ENCODE measurements around the gene IFNA8.
"Not testable (repeated sequence)": the region's sequence is repeated elsewhere in the genome, so short reads cannot be mapped to it uniquely, and the experiment has no call there.

Gene IFNA8

DNA sequence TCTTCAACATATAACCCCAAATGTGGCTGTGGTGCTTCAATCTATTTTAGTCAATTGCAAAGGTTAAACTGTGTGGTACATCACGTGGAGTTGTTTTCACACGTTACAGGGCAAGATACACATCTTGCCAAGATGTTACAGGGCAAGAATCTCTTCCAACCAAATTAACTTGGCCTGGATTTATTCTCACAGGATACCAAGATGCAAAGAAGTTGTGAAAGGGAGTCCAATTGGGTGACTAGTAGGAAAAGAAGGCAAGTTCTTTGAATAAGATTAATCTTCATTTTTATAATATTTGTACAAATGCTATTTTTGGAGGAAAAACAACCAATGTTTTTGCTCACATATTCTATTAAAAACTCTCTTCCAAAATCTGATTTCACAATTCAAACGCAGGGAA is 4.8 kb upstream of the IFNA8 start:
- no peak for TF ChIP-seq GATA1 (IDR thresholded peaks at IDR 0.05; ENCODE audit: low read depth, low read length)
- no peak for TF ChIP-seq POLR2A (IDR thresholded peaks at IDR 0.05; ENCODE audit: low read length)

DNA sequence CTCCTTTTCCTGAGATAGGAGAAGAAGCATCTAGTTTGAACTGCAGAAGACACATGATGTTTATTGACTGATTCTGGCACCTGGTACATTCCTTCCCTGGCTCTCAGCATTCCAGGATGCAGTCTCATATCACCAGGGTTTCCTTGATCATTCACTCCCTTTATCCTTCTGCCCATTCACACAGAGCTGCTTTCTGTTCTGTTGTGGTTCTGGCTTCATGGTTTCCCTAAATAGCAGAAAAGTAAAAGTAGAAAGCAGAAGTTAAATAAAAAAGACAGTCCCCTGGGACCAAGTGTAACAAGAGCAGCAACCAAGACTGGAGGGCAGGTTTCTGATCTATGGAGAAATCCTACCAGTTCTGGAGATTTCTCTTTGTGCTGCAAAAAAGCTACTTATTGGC is 3.2 kb downstream of the IFNA8 start:
- no peak for DNase-seq
- TF ChIP-seq POLR2A (IDR thresholded peaks at IDR 0.05; ENCODE audit: low read length), result no peak
- TF ChIP-seq GATA1 (IDR thresholded peaks at IDR 0.05; ENCODE audit: low read depth, low read length), result no peak

More for the DNA sequence above, 4.8 kb upstream of the IFNA8 start:
- no peak for DNase-seq

DNA sequence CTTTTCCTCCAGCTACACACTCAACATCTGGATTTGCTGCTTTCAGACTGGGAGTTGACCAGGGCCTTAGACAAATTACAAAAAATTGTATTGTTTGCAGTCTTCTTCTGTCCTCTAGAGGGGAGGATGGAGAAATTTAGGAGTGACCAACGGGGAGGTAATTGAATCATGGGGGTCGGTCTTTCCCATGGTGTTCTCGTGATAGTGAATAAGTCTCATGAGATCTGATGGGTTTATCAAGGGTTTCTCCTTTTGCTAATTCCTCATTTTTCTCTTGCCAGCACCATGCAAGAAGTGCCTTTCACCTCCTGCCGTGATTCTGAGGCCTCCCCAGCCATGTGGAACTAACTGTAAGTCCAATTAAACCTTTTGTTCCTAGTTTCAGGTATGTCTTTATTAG is 4.2 kb downstream of the IFNA8 start:
- TF ChIP-seq GATA1 (IDR thresholded peaks at IDR 0.05; ENCODE audit: low read depth, low read length) (no peak), POLR2A (IDR thresholded peaks at IDR 0.05; ENCODE audit: low read length) (no peak)
- DNase-seq, result no peak

DNA sequence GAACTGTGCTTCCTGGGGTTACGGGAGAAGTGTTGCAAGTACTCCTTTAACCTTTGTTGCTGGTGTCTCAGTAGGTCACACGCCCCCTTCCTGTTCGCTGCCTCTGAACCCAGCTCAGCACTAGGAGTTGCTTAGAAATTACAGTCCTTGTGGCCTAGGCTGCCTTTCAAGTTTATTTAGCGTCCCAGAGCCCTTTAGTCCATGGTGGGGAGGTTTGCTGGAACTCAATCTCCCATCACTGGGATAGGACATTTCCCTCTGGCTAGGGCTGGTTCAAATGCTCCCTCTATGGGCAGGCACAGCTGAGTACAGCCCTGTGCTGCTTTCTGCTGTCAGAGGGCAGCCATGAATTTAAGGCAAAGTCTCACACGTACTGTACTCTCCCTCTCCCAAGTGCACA is 4.7 kb downstream of the IFNA8 start:
- DNase-seq, result no peak

DNA sequence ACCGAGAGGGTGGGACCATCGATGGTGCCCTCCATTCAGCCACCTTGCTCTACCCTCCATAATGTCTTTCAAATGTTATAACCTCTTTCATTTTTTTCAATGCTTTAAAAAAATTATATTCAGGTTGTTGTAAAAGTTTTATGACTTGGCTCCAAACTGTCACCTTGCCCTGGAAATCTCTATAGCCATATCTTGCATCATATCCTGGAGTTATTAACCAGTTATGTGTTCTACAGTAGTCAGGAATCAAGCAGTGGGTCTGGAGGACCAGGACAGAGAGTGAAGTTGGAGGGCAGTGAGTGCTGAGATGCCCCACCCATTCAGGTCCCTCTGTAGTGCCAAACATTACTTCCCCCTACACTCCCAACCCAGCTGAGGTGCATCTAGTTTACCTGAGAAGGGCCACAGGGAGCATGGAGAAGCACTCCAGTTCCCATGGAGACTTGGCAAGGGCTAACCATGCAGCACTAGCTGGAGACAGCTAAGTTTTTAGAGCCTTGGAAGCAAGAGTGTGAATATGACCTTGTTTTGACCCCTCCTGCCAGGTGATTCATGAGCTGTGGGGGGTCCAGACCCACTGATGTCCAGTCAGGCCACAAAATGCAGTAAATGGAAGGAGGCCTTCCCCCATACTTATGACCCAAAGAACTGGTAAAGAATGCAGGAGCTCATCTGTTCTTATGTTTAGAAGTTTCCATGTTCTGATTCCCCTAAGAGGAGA is 5.5 kb downstream of the IFNA8 start:
- DNase-seq, result no peak
- TF ChIP-seq GATA1 (IDR thresholded peaks at IDR 0.05; ENCODE audit: low read depth, low read length) (no peak), POLR2A (IDR thresholded peaks at IDR 0.05; ENCODE audit: low read length) (no peak)

More for the DNA sequence above, 4.7 kb downstream of the IFNA8 start:
- no peak for TF ChIP-seq GATA1 (IDR thresholded peaks at IDR 0.05; ENCODE audit: low read depth, low read length)
- no peak for TF ChIP-seq POLR2A (IDR thresholded peaks at IDR 0.05; ENCODE audit: low read length)

DNA sequence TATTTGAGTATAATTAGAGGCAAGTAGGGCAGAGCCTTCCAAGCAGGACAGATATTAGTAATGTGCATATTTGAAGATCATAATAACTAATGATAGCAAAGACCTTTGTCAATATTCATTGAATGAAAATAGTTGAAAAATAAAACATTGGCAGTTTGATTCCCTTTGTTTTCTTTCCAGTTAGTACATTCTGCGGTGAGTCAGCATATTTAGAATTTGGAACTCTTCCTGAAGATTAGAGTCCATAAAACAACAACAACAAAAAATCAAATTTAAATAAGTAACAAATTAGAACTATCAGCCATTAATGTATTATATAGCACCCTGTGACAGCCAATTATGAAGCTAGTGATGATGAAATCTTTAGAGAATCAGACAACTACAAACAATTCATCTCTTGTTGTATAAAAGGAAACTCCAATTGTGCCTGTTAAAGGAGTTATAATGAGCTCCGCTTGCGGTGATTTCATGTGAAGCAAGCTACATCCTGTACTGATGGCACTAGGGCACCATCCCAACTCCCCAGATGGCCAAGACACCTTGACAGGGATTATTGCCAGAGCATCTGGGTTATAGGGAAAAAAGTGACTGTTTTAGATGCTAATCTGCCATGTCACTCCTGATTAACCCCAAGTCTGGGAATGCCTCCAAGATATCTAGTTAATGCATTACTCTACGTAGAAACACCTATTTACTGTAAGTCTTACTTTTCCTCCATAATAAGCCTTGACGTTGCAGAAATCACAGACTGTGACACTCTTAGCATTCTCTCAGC is 6.8 kb downstream of the IFNA8 start:
- DNase-seq, result no peak
- TF ChIP-seq POLR2A (IDR thresholded peaks at IDR 0.05; ENCODE audit: low read length), result no peak
- TF ChIP-seq GATA1 (IDR thresholded peaks at IDR 0.05; ENCODE audit: low read depth, low read length), result no peak

DNA sequence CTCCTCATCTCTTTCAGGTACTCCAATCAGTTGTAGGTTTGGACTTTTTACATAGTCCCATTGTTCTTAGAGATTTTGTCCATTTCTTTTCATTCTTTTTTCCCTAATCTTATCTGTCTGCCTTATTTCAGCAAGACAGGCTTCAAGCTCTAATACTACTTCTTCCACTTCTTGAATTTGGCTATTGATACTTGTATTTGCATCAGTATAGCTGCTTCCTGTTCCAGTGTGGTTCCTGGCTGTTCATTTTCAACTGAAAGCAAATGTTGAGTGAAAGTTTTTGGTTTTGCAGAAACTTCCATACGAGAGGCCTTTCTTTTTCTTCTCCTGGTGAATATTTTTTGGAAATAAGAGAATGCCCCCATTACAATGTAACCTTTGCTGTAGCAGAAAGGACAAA is 19.3 kb downstream of the IFNA8 start:
- TF ChIP-seq POLR2A (IDR thresholded peaks at IDR 0.05; ENCODE audit: low read length) (no peak), GATA1 (IDR thresholded peaks at IDR 0.05; ENCODE audit: low read depth, low read length) (no peak)
- no peak for DNase-seq

DNA sequence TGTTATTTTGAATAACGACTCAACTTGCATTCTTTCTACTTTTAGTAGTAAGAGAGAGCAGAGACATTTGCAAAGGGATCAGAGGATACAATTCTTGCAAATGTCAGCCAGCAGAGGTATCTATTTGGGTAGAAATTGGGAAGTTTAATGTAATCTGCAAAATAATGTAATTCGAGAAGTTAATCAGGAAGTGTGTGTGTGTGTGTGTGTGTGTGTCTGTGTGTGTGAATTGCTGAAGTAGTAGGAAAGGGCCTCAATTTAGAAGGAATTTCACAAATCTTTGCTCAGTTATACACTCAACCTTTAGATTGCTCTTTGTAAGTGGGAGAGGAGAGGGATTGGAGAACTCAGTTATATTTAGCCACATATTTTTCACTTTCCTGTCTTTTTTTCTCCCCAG is 20.3 kb downstream of the IFNA8 start:
- no peak for DNase-seq
- TF ChIP-seq GATA1 (IDR thresholded peaks at IDR 0.05; ENCODE audit: low read depth, low read length) (no peak), POLR2A (IDR thresholded peaks at IDR 0.05; ENCODE audit: low read length) (no peak)

DNA sequence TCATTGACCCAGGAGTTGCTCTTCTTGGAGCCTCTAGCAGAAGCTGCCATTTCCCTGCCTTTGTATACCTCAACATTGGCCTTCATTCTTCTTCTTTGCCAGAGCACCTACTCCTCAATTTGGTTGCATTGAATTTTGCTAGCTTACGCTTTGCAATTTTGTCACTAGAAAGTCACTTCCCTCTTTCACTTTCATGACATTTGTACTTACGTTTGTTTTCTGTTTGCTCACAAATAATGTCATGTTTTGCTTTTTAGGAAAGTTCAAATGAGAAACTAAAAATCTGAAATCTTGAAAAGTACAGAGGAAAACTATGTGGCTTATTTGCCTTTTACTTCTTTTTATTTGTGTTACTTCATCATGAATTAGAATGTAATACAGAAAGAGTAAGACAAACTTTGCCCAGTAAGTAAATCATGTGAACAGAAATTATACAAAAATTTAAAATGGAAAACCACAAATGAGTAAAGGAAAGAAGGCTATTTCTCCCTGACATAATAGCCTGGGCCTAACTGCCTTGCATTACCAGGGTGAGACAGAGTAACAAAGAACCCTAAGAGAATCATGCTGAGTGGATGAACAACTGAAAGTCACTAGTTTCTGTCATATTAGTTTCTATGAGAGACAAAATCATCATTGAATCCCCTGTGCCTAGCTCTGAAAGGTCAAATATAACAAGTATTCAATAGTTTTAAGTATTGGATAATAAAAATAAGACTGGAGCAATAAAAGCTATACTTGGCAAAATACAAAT is 23.9 kb downstream of the IFNA8 start:
- DNase-seq, result no peak
- TF ChIP-seq GATA1 (IDR thresholded peaks at IDR 0.05; ENCODE audit: low read depth, low read length) (no peak), POLR2A (IDR thresholded peaks at IDR 0.05; ENCODE audit: low read length) (no peak)

DNA sequence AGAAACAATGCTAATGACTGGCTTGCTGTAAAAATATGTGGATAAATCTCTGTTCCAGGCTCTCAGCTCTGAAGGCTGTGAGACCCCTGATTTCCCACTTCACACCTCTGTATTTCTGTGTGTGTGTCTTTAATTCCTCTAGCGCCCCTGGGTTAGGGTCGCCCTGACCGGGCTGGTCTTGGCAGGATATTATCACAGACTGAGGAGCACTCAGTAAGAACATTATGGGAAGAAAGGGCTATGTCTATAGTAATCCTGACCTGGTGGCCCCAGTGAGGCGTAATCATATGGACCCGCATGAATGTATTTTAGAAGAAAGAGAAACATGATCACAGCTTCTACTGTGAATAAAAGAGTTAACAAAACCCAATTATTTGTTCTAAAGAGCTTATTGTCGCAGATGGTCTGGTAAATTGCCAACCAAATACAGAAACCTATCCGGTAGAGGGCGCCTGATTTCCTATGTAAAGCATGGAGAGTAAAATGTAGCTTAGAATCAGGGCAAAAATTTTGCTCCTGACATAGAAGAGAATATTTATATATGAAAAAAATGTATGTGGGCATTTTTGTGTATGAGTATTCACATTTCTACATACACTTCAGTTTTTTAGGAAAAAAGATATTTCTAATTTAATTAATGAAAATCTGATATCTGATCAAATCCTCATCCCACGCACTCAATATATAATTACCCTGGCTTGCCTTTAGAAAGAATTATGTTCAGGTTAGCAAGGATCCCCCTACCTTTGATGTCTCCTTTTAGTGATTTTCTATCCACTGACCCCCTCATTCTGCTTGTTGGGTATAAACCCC is 25.5 kb downstream of the IFNA8 start:
- DNase-seq, result peak; percentile 18 to 51
- no peak for TF ChIP-seq GATA1 (IDR thresholded peaks at IDR 0.05; ENCODE audit: low read depth, low read length)

DNA sequence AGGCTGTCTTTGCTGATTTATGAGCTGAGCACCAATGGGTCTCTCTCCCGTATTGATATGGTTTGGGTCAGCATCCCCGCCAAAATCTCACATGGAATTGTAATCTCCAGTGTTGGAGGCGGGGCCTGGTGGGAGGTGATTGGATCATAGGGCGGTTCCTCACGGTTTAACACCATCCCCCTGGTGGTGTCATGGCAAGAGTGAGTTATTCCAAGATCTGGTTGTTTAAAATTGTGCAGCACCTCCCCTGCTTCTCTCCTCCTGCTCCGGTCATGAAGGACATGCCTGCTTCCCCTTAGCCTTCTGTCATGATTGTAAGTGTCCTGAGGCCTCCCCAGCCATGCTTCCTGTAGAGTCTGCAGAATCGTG is 26.1 kb downstream of the IFNA8 start:
- DNase-seq, result not testable (repeated sequence)

DNA sequence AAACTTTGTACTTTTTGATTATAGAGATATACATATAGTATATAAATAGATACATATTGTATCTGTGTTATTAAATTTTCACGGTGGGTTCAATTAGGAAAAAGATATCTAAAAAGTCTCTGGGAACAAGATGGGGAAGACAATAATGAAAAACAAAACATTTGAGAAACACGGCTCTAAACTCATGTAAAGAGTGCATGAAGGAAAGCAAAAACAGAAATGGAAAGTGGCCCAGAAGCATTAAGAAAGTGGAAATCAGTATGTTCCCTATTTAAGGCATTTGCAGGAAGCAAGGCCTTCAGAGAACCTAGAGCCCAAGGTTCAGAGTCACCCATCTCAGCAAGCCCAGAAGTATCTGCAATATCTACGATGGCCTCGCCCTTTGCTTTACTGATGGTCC is 31.2 kb downstream of the IFNA8 start, which contains the start of gene IFNA1:
Gene IFNA1, plus strand, starts transcription at position 301 of the 400 bp plus-strand sequence. Its CDS starts 69 bp downstream, at position 370.
- TF ChIP-seq POLR2A (IDR thresholded peaks at IDR 0.05; ENCODE audit: low read length) (no peak), GATA1 (IDR thresholded peaks at IDR 0.05; ENCODE audit: low read depth, low read length) (no peak)

DNA sequence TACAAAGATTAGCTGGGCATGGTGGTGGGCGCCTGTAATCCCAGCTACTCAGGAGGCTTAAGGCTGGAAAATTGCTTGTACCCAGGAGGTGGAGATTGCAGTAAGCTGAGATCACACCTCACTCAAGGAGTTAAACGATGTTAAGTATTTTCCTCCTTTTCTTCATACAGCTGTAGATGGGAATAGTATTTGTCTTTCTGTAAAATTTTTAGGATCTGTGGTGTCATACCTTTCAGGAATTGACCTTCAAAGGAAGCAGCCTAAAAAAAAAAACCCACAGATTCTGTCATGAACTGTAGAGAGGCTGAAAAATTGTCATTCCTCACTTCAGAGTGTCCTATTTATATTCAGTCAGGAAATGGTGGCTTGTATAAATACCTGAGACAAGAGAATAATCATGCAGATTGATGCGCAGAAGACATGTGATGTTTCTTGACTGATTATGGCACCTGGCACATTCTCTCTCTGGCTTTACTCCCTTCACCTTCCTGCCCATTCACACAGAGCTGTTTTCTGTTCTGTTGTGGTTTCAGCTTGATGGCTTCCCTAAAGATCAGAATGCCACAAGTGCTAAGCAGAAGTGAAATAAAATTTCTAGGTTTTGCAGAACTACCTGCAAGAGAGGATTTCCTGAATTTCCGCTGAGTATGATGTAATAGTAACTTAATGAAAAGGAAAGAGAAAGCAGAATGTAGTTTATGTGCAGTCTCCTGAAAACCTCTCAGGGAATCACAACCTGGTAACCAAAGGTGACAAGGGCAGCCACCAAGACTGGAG is 35.1 kb downstream of the IFNA8 start:
- TF ChIP-seq POLR2A (IDR thresholded peaks at IDR 0.05; ENCODE audit: low read length), result no peak
- TF ChIP-seq GATA1 (IDR thresholded peaks at IDR 0.05; ENCODE audit: low read depth, low read length), result no peak
- no peak for DNase-seq

More for the DNA sequence above, 31.2 kb downstream of the IFNA8 start, which contains the start of gene IFNA1:
- DNase-seq, result no peak

DNA sequence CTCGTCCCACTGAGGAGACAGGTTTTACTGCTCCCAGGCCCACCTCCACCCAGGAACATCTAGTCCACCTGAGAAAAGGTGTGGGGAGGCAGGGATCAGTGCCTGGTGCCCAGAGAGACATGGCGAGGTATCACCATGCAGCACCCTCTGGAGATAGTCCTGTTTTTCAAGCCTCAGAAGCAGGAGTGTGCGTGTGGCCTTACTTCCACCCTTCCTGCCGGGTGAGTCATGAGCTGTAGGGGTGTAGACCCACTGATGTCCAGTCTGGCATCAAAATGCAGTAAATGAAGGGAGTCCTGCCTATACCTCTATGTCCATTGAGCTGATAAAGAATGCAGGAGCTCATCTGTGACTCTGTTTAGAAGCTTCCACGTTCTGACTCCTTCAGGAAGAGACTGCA is 40.4 kb downstream of the IFNA8 start:
- DNase-seq, result not testable (repeated sequence)
